HEK293T (cell line): Measurements from ENCODE around the gene RBM48.

Experiments
- CTCF ChIA-PET: fragments of 350-600 bp; formaldehyde crosslinking; extraction: SDS; loops from one replicate; lab custom pipeline; 2021; ENCODE audit warnings: antibody characterized with exemption, inconsistent platforms; lab: Yijun Ruan, JAX
- POLR2A ChIA-PET: fragments of 350-600 bp; formaldehyde crosslinking; extraction: SDS; loops from one replicate; lab custom pipeline; 2020; ENCODE audit warnings: antibody characterized with exemption, inconsistent platforms; lab: Yijun Ruan, JAX
- DNase-seq: peaks from one replicate; pipeline ENCODE4 v3.0.0; 2012; ENCODE audit warnings: mixed read lengths; ENCODE audit errors: extremely low spot score
- ARNT ChIP-seq: fragments of 450-650 bp; IDR thresholded peaks from 2 replicates; pipeline ENCODE4 v1.6.1; 2017; ENCODE audit warnings: mild to moderate bottlenecking
- BHLHE40 ChIP-seq: fragments of 450-650 bp; IDR thresholded peaks from 2 replicates; pipeline ENCODE4 v1.6.1; 2016; ENCODE audit warnings: mild to moderate bottlenecking, moderate library complexity, borderline replicate concordance
- CTBP1 ChIP-seq: fragments of 450-650 bp; IDR thresholded peaks from 2 replicates; pipeline ENCODE4 v1.6.1; 2016; ENCODE audit warnings: borderline replicate concordance
- ELF4 ChIP-seq: fragments of 450-650 bp; IDR thresholded peaks from 2 replicates; pipeline ENCODE4 v1.6.1; 2017; ENCODE audit warnings: antibody characterized with exemption
- FOXA1 ChIP-seq: fragments of 450-650 bp; IDR thresholded peaks from 2 replicates; pipeline ENCODE4 v1.6.1; 2016; ENCODE audit warnings: mild to moderate bottlenecking
- FOXK2 ChIP-seq: fragments of 450-650 bp; IDR thresholded peaks from 2 replicates; pipeline ENCODE4 v1.6.1; 2016; ENCODE audit warnings: mild to moderate bottlenecking
- FOXM1 ChIP-seq: fragments of 450-650 bp; IDR thresholded peaks from 2 replicates; pipeline ENCODE4 v1.6.1; 2017; ENCODE audit warnings: mild to moderate bottlenecking, borderline replicate concordance
- HDGF ChIP-seq: fragments of 450-650 bp; IDR thresholded peaks from 2 replicates; pipeline ENCODE4 v1.6.1; 2017; ENCODE audit warnings: antibody characterized with exemption, borderline replicate concordance
- L3MBTL2 ChIP-seq: fragments of 450-650 bp; conservative IDR thresholded peaks from 2 replicates; pipeline ENCODE4 v1.6.1; 2016; ENCODE audit warnings: mild to moderate bottlenecking
- LEF1 ChIP-seq: fragments of 450-650 bp; IDR thresholded peaks from 2 replicates; pipeline ENCODE4 v1.6.1; 2017; ENCODE audit warnings: mild to moderate bottlenecking, borderline replicate concordance
- NFRKB ChIP-seq: fragments of 450-650 bp; IDR thresholded peaks from 2 replicates; pipeline ENCODE4 v1.6.1; 2016; ENCODE audit warnings: mild to moderate bottlenecking, moderate library complexity
- PKNOX1 ChIP-seq: fragments of 450-650 bp; IDR thresholded peaks from 2 replicates; pipeline ENCODE4 v1.6.1; 2016
- SP1 ChIP-seq: fragments of 450-650 bp; IDR thresholded peaks from 2 replicates; pipeline ENCODE4 v1.6.1; 2017
- SUZ12 ChIP-seq: fragments of 450-650 bp; IDR thresholded peaks from 2 replicates; pipeline ENCODE4 v1.6.1; 2016; ENCODE audit warnings: mild to moderate bottlenecking
- TARDBP ChIP-seq: fragments of 450-650 bp; IDR thresholded peaks from 2 replicates; pipeline ENCODE4 v1.6.1; 2016
- ZNF384 ChIP-seq: fragments of 450-650 bp; IDR thresholded peaks from 2 replicates; pipeline ENCODE4 v1.6.1; 2016

RBM48 gene

GRCh38 chr7:92487804-92488203, 40.8 kb upstream of the RBM48 start:
- CTCF ChIA-PET: interaction anchor here (1.3 kb wide), 1 partner anchor 26 kb away, joined by 3 read pairs; no protein-coding TSS in a partner anchor

GRCh38 chr7:92489634-92490033, 39.0 kb upstream of the RBM48 start:
- TF ChIP-seq FOXA1 (no peak), ELF4 (no peak), SUZ12 (no peak), NFRKB (no peak), L3MBTL2 (no peak), SP1 (no peak)
- ChIA-PET POLR2A (no interaction called here), CTCF (no interaction called here)
- DNase-seq: no peak

More at GRCh38 chr7:92487804-92488203, 40.8 kb upstream of the RBM48 start:
- POLR2A ChIA-PET: no interaction called here
- TF ChIP-seq FOXK2 (no peak), ARNT (no peak), FOXA1 (no peak), PKNOX1 (no peak), HDGF (no peak), L3MBTL2 (no peak), FOXM1 (no peak), NFRKB (no peak)
- no peak for DNase-seq

DNA sequence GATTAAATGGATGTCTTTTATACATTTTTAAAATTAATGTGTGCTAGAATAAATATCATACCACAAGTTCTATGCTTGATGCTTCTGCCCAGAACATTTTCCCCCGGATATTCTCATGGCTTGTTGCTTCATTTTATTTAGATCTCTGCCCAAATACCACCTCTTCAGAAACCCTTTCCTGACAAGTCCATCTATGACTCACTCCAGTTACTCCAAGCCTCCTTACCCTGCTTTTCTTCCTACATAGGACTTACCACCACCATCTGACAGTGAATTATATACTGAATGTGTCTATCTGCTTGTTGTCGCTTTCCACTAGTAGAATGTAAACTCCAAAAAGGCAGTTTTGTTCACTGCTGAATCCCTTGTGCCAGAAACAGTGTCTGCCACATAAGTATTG, 31.7 kb upstream of the RBM48 start:
- ChIA-PET POLR2A (no interaction called here), CTCF (no interaction called here)
- no peak for DNase-seq
- TF ChIP-seq TARDBP: no peak
- TF ChIP-seq SUZ12: no peak
- TF ChIP-seq LEF1: no peak
- TF ChIP-seq BHLHE40: no peak

GRCh38 chr7:92498557-92498956, 30.0 kb upstream of the RBM48 start:
- CTCF ChIA-PET: no interaction called here
- DNase-seq: no peak
- TF ChIP-seq LEF1 (no peak), L3MBTL2 (no peak), NFRKB (no peak), FOXK2 (no peak), ELF4 (no peak), FOXA1 (no peak), HDGF (no peak), BHLHE40 (no peak), ZNF384 (no peak), CTBP1 (no peak), ARNT (no peak), SP1 (no peak), PKNOX1 (no peak), TARDBP (no peak), FOXM1 (no peak)
- POLR2A ChIA-PET: no interaction called here

GRCh38 chr7:92503767-92504166, 24.8 kb upstream of the RBM48 start:
- ChIA-PET CTCF (no interaction called here), POLR2A (no interaction called here)
- no peak for TF ChIP-seq SUZ12
- no peak for DNase-seq

DNA sequence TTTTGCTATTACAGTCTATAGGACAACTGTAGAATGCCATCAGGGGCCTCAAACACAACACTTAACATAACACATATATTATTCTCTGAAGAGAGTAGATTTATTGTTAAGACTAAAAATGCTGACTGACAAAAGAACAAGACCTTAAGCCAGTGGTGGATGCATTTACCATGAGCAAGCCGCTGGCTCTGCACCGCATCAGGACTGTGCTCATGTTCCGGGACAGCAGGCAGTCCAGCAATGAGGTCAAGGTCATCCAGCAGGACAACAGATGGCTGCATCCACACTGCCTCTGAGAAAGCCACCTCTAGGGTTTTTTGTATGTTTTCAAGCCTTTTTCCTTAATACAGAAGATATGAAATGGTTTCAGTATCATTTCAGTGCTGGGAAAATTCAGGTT, 24.0 kb upstream of the RBM48 start:
- CTCF ChIA-PET: no interaction called here

GRCh38 chr7:92506363-92506762, 22.2 kb upstream of the RBM48 start:
- DNase-seq: no peak
- no peak for TF ChIP-seq FOXK2
- TF ChIP-seq TARDBP: no peak
- ChIA-PET POLR2A (no interaction called here), CTCF (interaction anchor here (0.6 kb wide), 1 partner anchor 1183 kb away, joined by 3 read pairs; no protein-coding TSS in a partner anchor)

More for the DNA sequence above, 24.0 kb upstream of the RBM48 start:
- no peak for DNase-seq
- POLR2A ChIA-PET: no interaction called here
- TF ChIP-seq NFRKB: no peak

- no peak for DNase-seq
- POLR2A ChIA-PET: interaction anchor here (0.6 kb wide), 1 partner anchor 12 kb away, joined by 3 read pairs; no protein-coding TSS in a partner anchor
- TF ChIP-seq PKNOX1 (no peak), L3MBTL2 (no peak)
- CTCF ChIA-PET: interaction anchor here (0.6 kb wide), 1 partner anchor 697 kb away, joined by 6 read pairs; no protein-coding TSS in a partner anchor
Observed at GRCh38 chr7:92508946-92509345, 19.6 kb upstream of the RBM48 start.
